Stimulated activated CD4-positive, alpha-beta T cell treated with anti-CD3 and anti-CD28 coated beads, Interleukin-1b, Interleukin-23, amount 100 ng/mL, for 48 hours (primary cell): Measurements from ENCODE around the gene SEMA4D.

Source experiments
- DNase-seq: peaks from one replicate; pipeline ENCODE4 v3.0.0-alpha.2; 2020

SEMA4D gene

GRCh38 chr9:89441986-89442385 is 55.9 kb downstream of the SEMA4D start:
- DNase-seq: no peak

- DNase-seq: no peak
These were observed 56.3 kb downstream of the SEMA4D start for GRCh38 chr9:89441655-89441970.

GRCh38 chr9:89440951-89441654 is 56.8 kb downstream of the SEMA4D start:
- no peak for DNase-seq

GRCh38 chr9:89440548-89440947 is 57.4 kb downstream of the SEMA4D start:
- DNase-seq: peak; percentile 49

GRCh38 chr9:89440046-89440445 is 57.9 kb downstream of the SEMA4D start:
- no peak for DNase-seq

GRCh38 chr9:89439571-89439970 is 58.3 kb downstream of the SEMA4D start:
- DNase-seq: no peak

- DNase-seq: no peak
These were observed 59.7 kb downstream of the SEMA4D start for GRCh38 chr9:89438194-89438593.

GRCh38 chr9:89437772-89438171 is 60.1 kb downstream of the SEMA4D start:
- no peak for DNase-seq

GRCh38 chr9:89436963-89437625 is 60.8 kb downstream of the SEMA4D start:
- DNase-seq: peak; percentile 52

GRCh38 chr9:89436326-89436725 is 61.6 kb downstream of the SEMA4D start:
- DNase-seq: no peak

- no peak for DNase-seq
These were observed 62.7 kb downstream of the SEMA4D start for GRCh38 chr9:89435071-89435823.

GRCh38 chr9:89434636-89435035 is 63.3 kb downstream of the SEMA4D start:
- no peak for DNase-seq

GRCh38 chr9:89433826-89434225 is 64.1 kb downstream of the SEMA4D start:
- no peak for DNase-seq

- DNase-seq: no peak
These were observed 64.9 kb downstream of the SEMA4D start for GRCh38 chr9:89432986-89433530.

- no peak for DNase-seq
These were observed 65.8 kb downstream of the SEMA4D start for GRCh38 chr9:89431930-89432725.

GRCh38 chr9:89430995-89431394 is 66.9 kb downstream of the SEMA4D start:
- DNase-seq: no peak

- peak; percentile 57 for DNase-seq
These were observed 68.7 kb downstream of the SEMA4D start for GRCh38 chr9:89428901-89429890.

- no peak for DNase-seq
These were observed 69.6 kb downstream of the SEMA4D start for GRCh38 chr9:89428222-89428761.

GRCh38 chr9:89427621-89428221 is 70.2 kb downstream of the SEMA4D start:
- DNase-seq: peak; percentile 89

GRCh38 chr9:89426384-89426961 is 71.4 kb downstream of the SEMA4D start:
- DNase-seq: peak; percentile 44
